Head of caudate nucleus (tissue), 42 donors: ENCODE data around the gene RING1.

Experiments used
- DNase-seq, 42 donors: peaks; one replicate each; pipeline versions ENCODE4 v3.0.0 to v3.0.0-alpha.2; 2020 to 2021; ENCODE audit warnings: mixed read lengths in 7 of 42
- intact Hi-C: fragments of 100-400 bp; cut with DNase I; formaldehyde crosslinking; loops from one replicate; pipeline ENCODE4 v1.15.0; 2022

Gene RING1

DNA sequence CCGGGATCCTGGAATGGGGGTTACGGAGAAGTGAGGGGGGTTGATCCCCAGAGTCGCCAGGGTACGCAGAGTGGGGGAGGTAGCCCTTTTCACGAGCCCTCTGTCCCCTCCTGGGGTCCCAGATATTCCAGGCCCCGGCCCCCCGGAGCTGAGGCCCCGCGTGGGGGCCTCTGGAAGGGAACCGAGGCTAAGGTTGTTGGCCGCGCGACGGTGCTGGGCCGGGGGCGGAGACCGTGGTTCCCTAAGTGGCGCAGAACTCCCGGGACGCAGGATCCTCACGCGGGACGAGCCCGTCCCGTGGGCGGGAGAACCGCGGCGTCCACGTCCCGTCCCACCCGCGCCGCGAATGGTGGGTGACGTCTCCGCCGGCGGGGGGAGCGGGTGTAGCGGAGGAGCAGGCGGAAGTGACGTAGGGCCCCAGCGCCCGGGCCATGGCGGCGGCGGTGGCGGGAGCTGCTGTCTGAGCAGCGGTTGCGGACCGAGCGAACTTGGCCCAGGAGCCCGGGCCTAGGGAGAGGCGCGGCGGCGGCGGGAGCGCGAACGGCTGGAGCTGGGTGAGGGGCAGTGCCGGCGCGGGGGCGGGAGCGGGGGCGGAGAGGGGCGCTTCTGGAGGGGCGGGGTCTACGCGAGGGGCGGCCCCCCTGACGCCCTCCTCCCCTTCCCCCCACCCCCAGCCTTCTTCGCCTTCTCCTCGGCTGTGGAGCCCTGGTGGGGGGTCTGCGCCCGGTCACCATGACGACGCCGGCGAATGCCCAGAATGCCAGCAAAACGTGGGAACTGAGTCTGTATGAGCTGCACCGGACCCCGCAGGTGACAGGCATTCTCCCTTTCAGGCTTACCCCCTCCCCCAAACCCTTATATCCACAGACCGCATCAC is at the start of gene RING1:
TSS of gene RING1 (plus strand) at position 410 of the 877 bp plus-strand sequence. CDS start at position 733, 323 bp downstream.
- intact Hi-C loops = loop anchor here (10.0 kb wide), 2 partner anchors 206 to 234 kb away; partner anchors contain the start of genes CUTA and PHF1
- peak; percentile 73 to 96 (median 92) for DNase-seq

DNA sequence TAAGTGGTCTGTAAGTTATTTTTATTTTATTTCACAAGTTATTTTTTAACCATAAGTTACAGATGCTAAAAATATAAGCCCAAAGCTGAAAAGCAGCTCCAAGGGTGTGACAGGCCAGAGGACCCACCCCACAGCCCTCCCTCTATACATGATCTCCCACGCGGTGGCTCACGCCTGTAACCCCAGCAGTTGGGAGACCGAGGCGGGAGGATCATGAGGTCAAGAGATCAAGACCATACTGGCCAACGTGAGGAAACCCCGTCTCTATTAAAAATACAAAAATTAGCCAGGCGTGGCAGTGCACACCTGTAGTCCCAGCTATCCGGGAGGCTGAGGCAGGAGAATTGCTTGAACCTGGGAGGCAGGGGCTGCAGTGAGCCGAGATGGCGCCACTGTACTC is 48.2 kb upstream of the RING1 start:
- intact Hi-C loops = loop anchor here (5.0 kb wide), 2 partner anchors 37 to 87 kb away; no protein-coding TSS in a partner anchor
- DNase-seq = no peak

DNA sequence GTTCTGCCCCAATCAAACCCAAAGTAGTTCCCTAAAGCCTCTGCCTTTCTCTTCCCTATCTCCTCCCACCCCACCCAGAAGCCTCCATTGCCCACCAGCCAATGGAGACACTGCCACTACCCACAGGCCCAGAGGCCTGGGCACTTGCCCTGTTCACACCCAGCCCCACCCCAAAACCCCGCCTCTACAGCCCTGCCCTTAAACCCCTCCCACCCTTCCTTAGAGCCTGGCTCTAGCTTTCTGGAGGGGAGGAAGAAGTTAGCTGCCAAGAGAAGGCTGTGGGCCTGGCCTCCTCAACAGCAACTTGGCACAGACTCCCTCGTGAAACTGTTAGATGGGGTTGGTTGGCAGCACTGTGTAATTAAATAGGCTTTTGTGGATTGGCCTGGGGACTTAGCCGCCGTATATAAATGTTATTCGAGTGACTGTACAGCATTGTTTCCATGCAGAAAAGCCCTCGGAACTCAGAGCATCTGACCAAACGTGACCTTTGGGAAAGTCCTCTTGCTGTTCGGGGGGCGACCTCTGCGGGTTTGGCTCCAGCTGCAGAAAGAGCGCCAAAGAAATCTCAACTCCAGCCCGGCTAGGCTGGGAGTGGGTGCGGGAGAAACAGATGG is 47.5 kb upstream of the RING1 start:
- intact Hi-C loops = loop anchor here (5.0 kb wide), 2 partner anchors 36 to 86 kb away; no protein-coding TSS in a partner anchor
- peak in 21 of 42 donors; percentile 3 to 63 (median 24) for DNase-seq

DNA sequence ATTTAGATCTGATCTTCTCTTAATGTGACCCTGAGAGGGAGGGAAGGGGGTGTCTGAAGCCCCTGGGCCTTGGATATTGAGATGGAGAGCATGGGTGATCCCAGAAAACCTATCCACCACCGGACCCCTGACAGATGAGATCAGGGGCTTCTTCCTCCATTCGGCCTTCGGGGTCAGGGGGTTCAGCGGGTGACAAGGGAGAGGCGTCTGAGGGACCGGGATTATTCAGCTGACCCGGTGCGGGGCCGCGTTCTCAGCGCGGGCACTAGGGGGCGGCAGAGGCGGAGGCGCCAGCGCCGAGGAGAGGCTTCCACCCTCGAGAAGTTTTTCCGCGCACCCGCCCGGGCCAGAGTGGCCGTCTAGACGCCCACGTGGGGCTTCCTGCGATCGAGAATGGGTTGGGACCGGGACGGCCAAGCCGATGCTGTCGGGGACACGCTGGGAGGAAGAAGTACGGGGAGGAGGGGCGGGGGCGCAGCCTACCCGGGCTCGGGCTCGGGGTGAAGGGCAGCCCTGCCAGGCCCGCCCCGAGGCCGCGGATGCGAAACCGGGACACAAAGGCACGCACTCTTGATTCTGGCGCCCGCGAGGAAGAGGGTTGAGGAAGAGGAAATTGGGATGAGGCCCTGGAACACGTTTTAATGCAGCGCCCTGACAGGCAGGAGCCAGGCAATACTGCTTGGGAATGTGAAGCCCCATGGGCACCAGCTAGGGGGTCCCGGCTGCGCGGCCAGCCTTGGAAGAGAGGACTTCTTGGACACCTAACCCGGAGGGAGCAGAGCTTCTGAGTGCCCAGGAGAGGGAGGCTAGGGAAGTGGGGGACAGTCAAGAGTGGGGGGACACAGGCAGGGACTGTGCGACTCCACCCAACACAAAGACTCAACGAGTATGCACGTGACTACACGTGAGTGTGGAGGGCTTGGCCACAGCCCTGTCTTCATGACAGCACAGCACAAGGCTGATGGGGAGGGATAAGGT is 46.7 kb upstream of the RING1 start:
- DNase-seq = peak; percentile 50 to 93 (median 84)
- intact Hi-C loops = loop anchor here (5.0 kb wide), 2 partner anchors 36 to 86 kb away; no protein-coding TSS in a partner anchor

DNA sequence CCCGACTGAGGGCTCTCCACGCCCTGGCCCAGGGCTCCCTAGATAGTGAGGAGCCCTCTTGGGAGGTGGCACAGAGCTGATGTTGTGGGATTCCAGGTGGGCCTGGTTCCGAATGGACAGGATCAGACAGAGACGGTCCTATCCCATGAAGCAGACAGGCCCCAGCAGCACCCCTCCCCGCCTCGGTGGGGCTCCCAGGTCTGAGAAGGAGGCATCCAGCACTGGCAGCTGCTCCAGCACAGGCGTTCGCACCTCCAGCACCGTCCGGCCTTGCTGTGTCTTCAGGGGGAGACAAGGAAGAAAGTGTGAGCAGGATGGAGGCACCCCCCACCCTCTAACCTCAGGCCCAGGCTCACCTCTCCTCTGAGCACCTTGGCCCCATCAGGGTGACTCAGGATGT is 44.8 kb upstream of the RING1 start:
- no peak for DNase-seq
- intact Hi-C loops = loop anchor here (5.0 kb wide), 2 partner anchors 34 to 84 kb away; no protein-coding TSS in a partner anchor

DNA sequence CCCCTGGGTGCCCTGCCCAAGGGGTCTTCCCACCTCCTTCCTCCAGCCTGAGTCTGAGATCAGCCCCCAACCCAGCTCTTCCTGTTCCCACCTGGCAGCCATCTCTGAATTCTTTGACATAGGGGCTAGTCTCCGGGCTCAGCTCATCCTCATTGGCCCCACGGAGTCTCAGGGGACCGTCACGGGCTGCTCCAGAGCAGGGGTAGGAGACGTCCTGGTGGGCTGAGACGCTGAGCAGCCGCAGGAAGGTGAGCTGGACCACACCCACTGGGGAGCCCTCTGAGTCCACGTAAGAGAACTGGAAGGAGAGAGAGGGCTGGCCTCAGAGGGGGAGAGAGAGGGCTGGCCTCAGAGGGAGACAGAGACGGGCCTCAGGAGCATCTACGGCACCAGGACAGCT is 44.1 kb upstream of the RING1 start:
- DNase-seq = peak in 1 of 42 donors; percentile 11
- intact Hi-C loops = loop anchor here (5.0 kb wide), 2 partner anchors 33 to 83 kb away; no protein-coding TSS in a partner anchor

DNA sequence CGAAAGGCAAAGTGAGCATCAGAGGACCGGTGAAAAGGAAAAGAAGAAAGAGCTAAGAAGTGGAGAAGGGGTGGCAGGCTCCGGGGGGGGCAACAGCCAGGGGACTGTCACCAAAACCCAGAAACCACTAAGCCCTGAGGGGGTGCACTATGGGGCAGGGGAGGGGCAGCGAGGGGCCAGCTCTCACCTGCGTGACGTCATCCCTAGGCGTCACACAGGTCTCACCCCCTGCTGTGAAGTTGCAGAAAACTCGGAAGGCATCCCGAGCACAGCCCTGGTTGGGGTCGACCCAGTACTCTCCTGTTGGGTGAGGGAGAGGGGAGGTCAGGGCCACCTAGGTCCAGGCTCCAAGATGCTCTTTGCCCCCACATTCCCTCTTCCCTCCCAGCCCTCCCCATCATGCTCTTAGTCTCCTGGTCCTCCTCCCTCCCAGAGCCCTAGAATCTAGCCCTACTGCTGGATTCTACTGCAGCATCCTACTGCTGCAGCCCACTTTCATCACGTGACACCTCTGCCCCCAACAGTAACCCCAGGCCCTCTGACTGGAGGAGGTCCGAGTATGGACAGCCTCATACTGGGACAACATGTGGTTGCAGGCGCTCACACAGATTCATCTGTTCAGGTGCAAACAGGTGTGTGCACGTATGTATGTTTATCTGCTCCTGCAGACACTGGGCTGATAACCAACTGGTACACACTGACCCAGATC is 43.5 kb upstream of the RING1 start:
- intact Hi-C loops = loop anchor here (5.0 kb wide), 2 partner anchors 32 to 82 kb away; no protein-coding TSS in a partner anchor
- peak in 1 of 42 donors; percentile 18 for DNase-seq

DNA sequence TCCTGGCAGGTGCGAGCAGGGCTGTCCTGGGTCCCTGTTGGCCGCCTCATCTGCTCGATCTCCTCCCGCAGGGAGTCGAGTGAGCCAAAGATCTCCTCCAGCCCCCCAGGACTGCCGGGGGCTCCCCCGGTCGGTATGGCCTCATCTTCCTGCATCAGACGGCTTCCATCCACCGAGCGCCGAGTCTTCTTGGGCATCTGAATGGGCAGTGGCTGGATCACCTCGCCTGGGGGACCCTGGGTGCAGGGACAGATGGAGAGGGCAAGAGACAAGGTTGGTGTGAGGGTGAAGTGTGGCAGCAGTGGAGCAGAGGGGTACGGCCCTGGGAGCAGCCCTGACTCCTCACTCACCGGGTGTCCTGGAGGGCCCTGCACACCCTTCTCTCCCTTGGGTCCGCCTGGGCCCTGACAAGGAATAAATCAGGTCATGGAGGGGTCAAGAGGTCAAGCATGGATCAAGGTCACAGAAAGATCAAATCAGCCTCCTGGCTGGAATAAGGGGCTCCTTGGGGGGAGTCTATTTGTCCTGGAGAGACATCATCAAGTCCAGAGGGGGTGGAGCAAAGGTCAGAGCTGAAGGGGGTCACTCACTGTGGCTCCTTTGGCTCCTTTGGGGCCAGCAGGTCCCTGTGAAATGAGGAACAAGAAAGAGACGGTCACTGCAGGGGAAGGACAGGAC is 42.6 kb upstream of the RING1 start:
- no peak for DNase-seq
- intact Hi-C loops = no loop called here

DNA sequence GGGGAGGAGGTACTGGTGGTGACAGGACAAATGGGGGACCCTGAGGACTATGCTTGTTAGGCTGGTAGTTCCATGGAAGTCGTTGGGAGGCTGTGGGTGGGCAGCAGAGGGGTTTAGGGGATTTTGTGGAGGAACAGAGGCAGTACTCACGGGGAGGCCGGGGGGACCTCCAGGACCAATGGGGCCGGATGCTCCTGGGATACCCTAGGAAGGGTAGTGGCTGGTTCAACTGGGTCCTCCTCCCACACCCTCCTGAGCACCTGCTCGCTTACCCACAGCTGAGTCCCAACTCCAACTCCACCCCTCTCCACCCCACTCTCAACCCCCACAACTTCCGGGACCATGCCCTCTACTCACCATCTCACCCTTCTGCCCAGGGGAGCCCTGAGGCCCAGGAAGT is 41.9 kb upstream of the RING1 start:
- intact Hi-C loops = no loop called here
- no peak for DNase-seq

DNA sequence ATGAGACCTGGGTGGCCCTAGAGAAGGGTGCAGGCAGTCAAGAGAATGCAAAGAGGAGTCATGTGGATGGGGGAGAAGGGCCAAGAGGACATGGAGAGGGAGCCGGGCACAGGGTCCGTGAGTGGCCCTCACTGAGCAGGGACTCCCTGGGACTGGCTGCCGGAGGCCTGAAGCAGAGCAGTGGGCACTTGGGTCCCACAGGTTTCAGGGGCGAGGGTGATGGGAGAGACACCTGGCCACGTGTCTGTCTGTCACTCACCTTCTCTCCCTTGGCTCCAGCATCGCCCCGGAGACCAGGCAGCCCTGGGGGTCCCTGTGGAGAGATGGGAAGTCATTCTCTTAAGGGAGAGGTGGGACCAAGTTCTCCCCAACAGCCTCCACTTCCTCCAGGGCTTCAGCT is 41.5 kb upstream of the RING1 start:
- intact Hi-C loops = no loop called here
- no peak for DNase-seq

DNA sequence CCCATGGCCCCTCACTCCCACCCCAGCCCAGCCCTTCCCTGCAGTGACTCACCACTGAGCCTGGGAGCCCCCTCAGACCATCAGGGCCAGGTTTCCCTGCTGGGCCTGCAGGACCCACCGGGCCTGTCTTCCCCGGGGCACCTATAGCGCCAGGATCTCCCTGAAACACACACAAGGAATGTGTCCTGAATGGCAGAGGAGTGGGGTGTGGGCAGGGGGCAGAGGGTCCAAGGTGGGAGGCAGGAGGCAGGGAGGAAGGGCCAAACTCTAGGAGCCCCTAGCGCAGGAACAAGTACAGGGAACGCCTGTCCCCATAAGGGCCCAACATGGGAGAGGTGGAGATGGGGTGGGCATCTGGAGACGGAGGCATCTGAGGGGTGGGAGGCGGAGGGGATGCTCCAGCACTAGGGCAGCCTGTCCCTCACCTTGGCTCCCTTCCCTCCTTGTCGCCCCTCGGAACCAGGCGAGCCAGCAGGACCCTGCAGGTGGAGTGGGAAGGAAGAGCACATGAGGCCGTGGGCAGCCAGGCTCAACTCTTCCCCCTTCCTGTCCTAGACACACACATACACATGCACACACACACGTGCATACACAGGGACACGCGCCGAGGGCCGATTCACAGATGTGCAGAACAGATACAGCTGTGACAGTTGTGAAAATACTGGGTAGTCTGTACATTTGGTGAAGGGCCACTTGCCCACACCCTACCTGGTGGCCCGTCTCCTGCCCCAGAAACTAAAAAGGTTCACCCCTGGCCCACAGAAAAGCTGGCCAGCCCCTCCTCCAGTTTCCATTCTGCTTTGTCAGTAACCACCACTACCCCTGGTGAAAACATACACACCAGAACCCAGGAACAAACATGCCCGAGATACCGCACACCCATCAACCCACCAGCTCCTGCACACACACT is 40.7 kb upstream of the RING1 start:
- no peak for DNase-seq

DNA sequence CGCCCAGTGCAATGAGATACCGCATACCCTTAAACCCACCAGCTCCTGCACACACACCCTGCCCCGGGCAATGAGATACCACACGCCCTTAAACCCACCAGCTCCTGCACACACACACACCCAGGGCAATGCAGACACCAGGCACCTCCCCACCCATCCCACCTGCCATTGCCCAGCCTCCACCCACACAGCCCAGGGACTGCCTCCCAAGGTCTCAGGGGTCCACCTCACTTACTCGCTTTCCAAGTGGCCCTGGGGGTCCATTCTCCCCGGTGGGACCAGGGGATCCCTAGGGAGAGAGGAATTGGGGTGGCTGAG is 40.1 kb upstream of the RING1 start:
- intact Hi-C loops = no loop called here
- no peak for DNase-seq

More for the DNA sequence above, 40.7 kb upstream of the RING1 start:
- intact Hi-C loops = no loop called here

DNA sequence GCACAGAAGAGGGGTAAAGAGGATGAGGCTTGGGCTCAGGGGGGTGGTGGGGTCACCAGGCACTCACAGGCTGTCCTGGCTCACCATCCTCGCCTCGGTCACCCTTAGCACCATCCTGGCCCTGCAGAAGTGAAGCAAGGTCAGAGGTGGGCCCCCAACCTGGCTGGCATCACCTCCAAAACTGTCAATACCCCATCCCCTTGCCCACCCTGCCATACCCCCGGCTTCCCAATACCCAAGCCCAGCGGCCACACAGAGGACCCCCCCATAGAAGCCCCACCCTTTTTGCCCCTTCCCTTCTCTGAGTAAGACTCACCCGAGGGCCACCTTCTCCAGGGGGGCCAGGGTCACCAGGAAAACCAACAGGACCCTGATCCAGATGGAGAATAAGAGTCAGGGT is 39.7 kb upstream of the RING1 start:
- intact Hi-C loops = no loop called here
- DNase-seq = no peak

DNA sequence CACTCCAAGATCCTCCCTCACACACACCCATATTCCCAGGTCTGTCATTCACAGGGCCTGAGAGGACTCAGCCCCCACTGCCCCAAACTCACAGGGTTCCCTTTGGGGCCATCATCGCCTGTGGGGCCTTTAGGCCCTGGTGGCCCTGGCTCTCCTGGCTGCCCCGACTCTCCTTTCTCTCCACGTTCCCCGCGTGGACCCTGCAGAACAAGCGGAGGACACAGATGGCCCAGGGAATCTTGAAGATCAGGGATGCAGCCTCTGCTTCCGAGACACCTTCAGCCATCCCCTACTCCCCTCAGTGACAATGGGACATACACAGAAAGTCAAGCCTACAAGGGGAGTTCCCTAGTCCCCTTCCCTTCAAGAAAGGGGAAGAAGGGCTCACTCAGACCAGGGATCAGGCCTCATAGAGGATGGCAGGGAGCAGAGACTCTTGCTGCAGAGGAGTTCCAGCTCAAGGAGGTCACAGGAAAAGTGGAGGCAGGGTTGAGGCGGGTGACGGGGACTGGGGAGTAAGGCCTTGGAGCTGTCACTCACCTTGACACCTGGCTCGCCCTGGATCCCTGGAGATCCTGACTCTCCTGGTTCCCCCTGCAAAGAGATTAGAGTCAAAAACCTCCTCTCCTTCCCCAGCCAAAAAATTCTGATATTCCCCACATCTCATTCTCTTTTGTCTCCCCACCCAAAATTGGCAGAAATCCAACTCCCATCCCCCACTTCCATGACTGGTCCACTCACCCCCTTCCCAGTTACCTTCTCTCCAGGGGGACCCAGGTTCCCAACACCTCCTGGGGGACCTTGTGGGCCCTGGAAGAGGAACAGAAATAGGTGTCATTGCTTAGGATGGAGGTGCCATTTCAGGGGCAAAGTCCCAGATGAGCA is 38.8 kb upstream of the RING1 start:
- intact Hi-C loops = no loop called here
- DNase-seq = no peak

DNA sequence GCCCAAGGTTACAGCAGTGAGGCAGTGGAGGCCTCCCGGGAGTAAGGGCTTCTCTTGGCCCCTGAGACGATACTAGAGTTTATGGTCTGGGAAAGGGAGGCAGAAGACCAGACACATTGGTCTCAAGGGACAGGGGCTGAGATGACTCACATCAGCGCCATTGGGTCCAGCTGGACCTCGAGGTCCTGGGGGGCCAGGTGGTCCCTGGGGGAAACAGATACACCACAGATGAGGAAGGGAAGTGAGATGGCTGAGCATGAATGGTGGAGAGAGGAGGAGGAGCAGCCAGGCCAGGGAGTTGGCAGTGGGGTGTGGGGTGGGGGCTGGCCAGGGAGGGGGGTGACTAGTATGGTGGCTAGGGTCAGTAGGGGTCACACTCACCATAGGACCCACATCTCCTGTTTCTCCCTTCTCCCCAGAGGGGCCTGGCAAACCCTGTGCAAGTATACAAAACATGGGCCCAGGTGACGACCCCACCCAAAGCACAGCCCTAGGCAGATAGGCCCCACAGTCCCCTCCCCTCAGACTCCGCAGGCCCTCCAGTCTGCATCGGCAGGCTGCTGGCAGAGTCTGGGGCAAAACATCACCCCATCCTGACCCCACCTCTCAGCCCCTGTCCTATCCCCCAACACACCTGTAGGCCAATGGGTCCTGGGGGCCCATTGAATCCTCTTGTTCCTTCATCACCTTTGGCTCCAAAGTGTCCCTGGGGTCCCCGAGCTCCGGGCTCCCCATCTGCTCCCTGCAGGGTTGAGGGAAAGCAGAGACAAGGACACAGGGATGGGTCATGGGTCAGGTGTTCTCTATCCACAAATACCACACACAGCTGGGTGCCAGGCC is 37.9 kb upstream of the RING1 start:
- DNase-seq = no peak
- intact Hi-C loops = no loop called here
